ENCODE measurements around the gene FAHD2A.
"Not testable (repeated sequence)": the region's sequence is repeated elsewhere in the genome, so short reads cannot be mapped to it uniquely, and the experiment has no call there.

Gene FAHD2A

GRCh38 chr2:95435872-95436209 lies 33.3 kb downstream of the FAHD2A start:
- DNase-seq (ENCODE audit: low spot score): not testable (repeated sequence)

DNA sequence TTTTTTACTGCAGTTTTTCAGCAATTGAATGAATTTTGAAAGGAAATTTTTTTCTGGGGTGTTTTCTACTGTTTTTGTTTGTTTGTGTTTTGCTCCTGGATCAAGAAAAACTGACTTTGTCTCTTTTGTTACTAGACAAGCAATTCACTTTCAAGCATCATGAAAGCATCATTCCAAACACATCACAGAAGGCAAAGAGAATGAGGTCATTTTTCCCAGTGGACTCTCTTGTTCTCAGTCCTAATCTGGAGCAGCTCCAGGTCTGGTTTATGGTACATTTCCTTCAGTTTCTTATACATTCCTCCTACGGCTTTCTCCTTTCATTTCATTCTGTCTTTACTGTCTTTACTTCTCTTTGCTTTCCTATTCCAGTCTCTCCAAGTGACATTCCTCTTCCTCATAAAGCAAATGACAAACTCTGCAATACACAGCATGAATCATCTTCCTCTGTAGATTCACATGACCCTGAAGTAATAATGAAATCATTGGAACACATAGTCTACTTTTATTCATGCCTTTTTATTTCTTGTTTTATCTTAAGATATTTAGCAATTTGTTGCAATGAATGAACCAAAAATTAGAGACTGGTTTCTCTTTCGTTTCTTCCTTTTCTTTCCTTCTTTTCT lies 40.1 kb downstream of the FAHD2A start:
- DNase-seq (ENCODE audit: low spot score): not testable (repeated sequence)

DNA sequence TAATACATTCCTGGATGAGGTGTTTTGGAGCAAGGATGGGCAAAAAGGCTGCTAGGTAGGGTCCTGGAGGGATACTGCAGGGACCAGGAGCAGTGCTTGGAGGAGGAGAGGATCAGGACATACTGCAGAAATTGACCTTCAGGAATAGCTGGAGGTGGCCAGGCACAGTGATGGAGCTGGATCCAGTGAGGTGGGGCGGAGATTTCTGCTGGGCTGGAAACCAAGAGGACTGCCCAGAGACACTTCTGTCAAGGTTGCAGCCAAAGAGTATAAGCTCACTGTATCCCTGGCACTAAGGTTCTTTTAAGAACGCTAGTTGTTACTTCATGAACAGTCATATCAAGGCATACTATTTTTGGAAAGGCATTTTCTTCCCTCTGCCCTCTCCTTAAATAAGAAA lies 42.8 kb downstream of the FAHD2A start:
- not testable (repeated sequence) for DNase-seq (ENCODE audit: low spot score)

GRCh38 chr2:95463292-95463691 lies 60.8 kb downstream of the FAHD2A start:
- not testable (repeated sequence) for DNase-seq (ENCODE audit: low spot score)

Measured in hematopoietic multipotent progenitor cell treated with erythropoietin and hydrocortisone succinate and interleukin-3 and kit ligand, for 17 days (in vitro differentiated cells).